Myometrial cell (primary cell): ENCODE data around the gene TRPV5. TPM values are rescaled to one million over a fixed set of nuclear protein-coding genes. Genes with fewer than 3 reads are reported as not detected.

Experiments
- total RNA-seq: library from RNA; depleted of rRNA; stranded (reverse); fragments of >200 nt; gene quantifications from 2 replicates; pipeline ENCODE4 v1.2.3, GENCODE V29; 2015

The TRPV5 gene
- not detected in 2 replicates for total RNA-seq

DNA sequence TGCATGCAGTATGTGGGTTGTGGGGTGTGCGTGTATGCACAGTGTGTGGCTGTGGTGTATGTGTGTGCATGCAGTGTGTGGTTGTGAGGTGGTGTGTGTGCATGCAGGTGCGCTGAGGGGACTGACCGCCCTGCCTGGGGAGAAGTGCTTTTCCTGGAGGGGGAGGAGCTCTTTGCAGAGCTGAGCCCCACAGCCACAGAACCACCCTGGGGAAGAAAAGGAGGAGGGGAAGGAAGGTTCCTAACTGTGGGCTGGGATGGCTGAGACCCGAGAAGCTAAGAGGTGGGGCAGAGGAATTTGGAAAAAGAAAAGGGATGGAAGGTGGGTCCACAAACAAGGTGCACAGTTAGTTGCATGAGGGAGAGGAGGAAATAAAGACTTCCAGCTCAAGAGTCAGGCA lies at the start of gene TRPV5:
TRPV5 (minus strand) TSS at position 123 of the 400 bp plus-strand sequence. CDS start 287 bp downstream, outside the sequence.

DNA sequence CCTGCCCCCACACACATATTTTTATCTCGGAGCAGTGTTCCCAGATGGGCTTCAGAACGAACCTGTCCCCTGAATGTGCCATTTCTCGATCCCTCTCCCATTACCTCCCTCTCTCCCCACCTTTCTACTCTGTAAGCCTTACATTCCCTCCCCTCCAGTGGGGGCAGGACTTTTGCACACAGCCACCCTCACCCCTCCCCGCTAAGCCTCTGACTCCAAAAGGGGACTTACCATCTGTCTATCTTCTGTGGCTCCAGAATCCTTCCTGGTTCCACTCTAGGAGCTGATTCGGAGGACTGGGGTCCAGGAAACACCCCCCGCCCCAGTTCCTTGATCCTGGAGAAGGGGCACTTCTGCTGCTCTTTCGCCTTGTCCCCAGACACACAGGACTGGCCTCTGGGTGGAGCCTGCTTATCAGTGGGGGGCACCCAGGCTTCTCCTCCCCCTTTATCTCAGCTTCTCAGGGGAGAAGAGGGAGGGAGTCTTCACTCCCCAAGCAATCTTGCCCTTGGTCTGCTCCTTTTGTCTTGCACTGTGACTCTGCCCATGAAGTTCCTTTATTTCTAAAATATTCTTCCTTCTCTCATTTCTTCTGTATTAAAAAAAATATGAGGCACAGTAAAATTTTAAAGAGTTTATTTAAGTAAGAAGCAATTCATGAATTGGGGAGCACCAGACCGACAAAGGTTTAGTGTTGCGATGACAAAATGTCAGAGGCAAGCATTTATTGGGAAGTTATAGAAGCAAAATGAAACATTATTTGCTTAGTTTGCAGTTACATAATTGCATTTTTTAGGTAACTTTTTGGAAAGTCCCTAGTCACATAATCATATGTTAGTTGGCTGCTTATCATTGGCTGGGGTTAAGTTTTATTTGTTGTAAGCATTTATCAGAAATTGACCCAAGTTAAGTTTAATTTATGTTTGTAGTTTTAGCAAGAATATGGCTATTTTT lies 28.7 kb upstream of the TRPV5 start, which contains the start of gene KEL:
KEL (minus strand) TSS at position 391 of the 954 bp plus-strand sequence; CDS start at position 234, 157 bp downstream.

DNA sequence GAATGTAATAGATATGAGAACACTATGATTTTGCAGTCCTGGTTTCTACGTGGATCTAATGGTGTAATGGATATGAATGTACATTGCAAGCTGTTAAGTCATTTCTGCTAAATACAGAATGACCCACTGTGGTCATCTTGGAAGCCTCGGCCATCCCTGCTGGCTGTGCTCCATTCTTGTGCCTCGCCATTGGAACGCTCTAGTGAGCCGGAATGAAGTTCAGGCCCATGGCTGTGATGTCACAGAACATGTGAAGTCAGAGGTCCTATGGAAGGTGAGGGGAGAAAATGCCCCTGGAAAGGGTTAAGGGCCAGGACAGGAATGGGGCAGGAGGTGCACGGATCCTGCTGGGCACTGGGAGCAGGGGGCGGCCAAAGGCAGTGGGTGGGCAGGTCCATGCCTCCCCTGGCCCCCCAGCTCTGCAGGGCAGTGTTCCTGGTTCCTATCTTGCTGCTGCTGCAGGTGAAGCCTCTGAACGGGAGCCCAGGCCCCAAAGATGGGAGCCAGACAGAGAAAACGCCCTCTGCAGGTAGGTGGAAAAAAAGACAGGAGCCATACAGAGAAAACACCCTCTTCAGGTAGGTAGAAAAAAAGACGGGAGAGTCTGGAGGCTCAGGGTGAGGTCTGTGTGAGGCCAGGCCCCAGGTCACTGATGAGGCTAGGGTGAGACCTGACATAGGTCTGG lies 5.8 kb upstream of the TRPV5 start, which contains the start of gene LLCFC1:
LLCFC1 (plus strand) TSS at position 259 of the 685 bp plus-strand sequence; CDS start at position 397, 138 bp downstream.

DNA sequence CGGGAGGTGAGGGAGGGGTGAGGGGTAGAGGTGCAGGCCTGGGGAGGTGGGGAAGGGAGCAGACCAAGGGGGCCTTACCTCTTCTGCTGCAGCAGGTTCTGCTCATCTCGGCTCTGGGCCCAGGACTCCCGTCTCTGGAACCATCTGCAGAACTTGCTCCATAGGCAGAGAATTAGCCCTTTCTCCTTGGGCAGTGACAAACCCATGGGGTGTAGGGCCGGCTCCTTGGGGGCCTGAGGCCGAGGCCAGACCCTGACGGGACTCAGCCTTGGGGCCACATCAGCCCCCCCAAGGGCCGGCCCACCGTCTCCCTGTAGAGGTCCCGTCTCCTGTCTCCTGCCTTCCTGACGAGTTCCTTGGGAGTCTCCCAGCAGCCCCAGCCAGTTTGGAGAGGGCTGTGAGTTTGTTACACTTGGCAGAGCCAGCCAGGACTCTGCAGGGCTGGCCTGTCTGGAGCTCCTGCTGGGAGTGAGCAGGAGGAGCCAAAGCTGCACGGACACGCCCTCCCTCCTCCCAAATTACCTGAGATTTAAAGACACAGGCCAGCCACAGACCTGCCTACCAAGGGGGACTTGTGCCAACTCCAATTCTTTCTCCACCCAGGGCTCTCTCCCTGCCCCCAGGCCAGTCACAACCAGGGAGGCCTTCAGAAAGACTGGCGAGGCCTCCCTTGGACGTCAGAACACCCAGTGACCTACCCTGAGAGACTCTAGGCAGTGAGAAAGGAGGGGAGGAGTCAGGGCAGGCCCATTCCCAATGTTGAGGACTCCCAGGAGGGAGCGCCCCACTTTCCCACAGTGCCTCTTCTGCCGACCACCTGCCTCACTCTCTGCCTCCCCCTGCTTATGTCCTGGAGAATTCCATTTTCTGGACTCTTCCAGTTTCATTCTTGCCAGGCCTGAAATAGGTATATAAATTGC lies 48.0 kb downstream of the TRPV5 start, which contains the start of gene TRPV6:
TRPV6 (minus strand) TSS at position 435 of the 920 bp plus-strand sequence.

Other genes with a start within 250 kb of the TRPV5 start
- not detected in 2 replicates for gene PRSS1, start 184.3 kb downstream of the TRPV5 start, total RNA-seq
- not detected in 2 replicates for gene PRSS2, start 162.8 kb downstream of the TRPV5 start, total RNA-seq
- gene EPHB6, start 78.7 kb downstream of the TRPV5 start, total RNA-seq, result 23.9 and 25.4 TPM in 2 replicates
- gene TRPV6, start 48.0 kb downstream of the TRPV5 start, total RNA-seq, result not detected in 2 replicates
- gene LLCFC1, start 5.7 kb upstream of the TRPV5 start, total RNA-seq, result not detected in 2 replicates
- not detected in 2 replicates for gene KEL, start 28.6 kb upstream of the TRPV5 start, total RNA-seq
- not detected in 2 replicates for gene OR9A2, start 93.4 kb upstream of the TRPV5 start, total RNA-seq
- gene OR6V1, start 118.6 kb upstream of the TRPV5 start, total RNA-seq, result not detected in 2 replicates
- not detected in 2 replicates for gene PIP, start 198.3 kb upstream of the TRPV5 start, total RNA-seq
- not detected in 2 replicates for gene TAS2R39, start 249.7 kb upstream of the TRPV5 start, total RNA-seq